T-helper 1 cell treated with Interleukin-12 subunit alpha and Interleukin-12 subunit beta and Interleukin-4 antibody, amounts not matched to agents 30 μg/mL and 1 μg/mL, for 36 hours (primary cell): ENCODE results near the gene CENPC.
"Not testable (repeated sequence)": the region's sequence is repeated elsewhere in the genome, so short reads cannot be mapped to it uniquely, and the experiment has no call there.

ENCODE experiments used
- H3K27ac Mint-ChIP-seq: one replicate; pipeline ENCODE4 v1.8.0; 2021; ENCODE audit warnings: mild to moderate bottlenecking, mixed read lengths
- H3K27me3 Mint-ChIP-seq: one replicate; pipeline ENCODE4 v1.8.0; 2021; ENCODE audit warnings: low read depth, mixed read lengths
- H3K36me3 Mint-ChIP-seq: one replicate; pipeline ENCODE4 v1.8.0; 2021; ENCODE audit warnings: low read depth, mixed read lengths
- H3K4me1 Mint-ChIP-seq: one replicate; pipeline ENCODE4 v1.8.0; 2021; ENCODE audit warnings: low read depth, mixed read lengths
- H3K4me3 Mint-ChIP-seq: one replicate; pipeline ENCODE4 v1.8.0; 2021; ENCODE audit warnings: mild to moderate bottlenecking, moderate library complexity, mixed read lengths
- H3K9me3 Mint-ChIP-seq: one replicate; pipeline ENCODE4 v1.8.0; 2021; ENCODE audit warnings: mixed read lengths

The CENPC gene

DNA sequence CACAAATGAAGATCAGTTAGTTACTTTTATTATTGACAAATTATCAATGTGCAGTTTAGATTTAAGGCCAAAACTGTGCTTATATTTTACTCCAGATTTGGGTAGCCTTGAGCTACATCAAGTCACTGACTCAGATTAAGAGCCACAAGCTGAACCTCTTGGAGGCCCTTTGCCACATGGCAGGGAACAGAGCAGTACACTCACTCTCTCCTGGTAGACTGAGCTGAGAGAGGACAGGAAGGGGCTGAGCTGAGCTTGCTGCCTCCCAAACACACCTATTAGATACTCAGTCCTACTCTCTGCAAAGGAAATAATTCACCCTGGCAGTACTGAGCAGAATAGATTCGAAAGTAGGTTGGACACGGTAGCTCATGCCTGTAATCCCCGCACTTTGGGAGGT lies 21.0 kb upstream of the CENPC start:
- Mint-ChIP-seq H3K9me3 (no peaks in the 10 kb centered on the region), H3K27me3 (no peaks in the 10 kb centered on the region), H3K36me3 (peaks cover 28% of the 10 kb centered on the region), H3K4me3 (no peak overlapping the region), H3K4me1 (peaks cover 26% of the 10 kb centered on the region), H3K27ac (no peak overlapping the region)

DNA sequence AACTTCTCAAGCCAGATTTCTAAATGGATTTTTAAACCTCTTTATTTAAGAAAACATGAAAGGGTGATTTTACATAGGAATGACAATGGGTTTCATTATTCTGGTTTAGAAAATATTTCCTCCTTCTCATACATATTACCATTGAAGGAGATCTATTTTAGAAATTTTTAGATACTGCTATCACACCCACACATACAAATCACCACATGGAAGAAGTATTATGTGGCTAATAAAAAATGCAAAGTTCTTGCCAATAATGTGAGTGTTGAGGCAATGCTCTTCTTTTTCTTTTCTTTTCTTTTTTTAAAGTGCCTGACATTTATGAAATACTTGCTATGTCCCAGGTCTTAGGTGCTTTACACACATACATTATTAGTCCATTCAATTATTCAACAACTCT lies 20.0 kb upstream of the CENPC start:
- H3K9me3 Mint-ChIP-seq = no peaks in the 10 kb centered on the region
- no peaks in the 10 kb centered on the region for H3K27me3 Mint-ChIP-seq
- H3K4me1 Mint-ChIP-seq = peaks cover 32% of the 10 kb centered on the region
- peaks cover 29% of the 10 kb centered on the region for H3K36me3 Mint-ChIP-seq
- H3K4me3 Mint-ChIP-seq = no peak overlapping the region
- H3K27ac Mint-ChIP-seq = no peak overlapping the region

DNA sequence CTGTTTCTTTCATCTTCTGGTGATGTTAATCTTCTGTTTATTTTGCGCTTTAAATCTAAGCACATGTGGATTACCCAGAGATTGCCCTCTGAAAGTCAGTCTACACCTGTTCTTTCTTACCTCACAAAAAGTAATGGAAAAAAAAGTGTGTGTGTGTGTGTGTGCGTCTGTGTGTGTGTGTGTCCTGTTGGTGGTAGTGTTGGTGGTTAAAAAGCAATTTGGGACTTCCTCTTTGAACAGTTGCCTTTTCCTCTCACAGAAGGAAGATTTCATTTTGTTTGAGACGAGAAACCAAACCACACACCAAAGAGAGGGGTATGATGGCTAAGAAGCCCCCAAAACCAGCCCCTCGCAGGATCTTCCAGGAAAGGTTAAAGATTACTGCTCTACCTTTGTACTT lies 13.2 kb upstream of the CENPC start, which contains the start of gene STAP1:
STAP1 (plus strand) TSS at position 235 of the 400 bp plus-strand sequence; CDS start at position 318, 83 bp downstream.
- Mint-ChIP-seq H3K27me3 (no peaks in the 10 kb centered on the region), H3K27ac (peak within 1 kb of the TSS; percentile 96), H3K9me3 (no peaks in the 10 kb centered on the region), H3K4me1 (peaks cover 44% of the 10 kb centered on the region), H3K36me3 (peaks cover 24% of the 10 kb centered on the region), H3K4me3 (peak within 1 kb of the TSS; percentile 97)

DNA sequence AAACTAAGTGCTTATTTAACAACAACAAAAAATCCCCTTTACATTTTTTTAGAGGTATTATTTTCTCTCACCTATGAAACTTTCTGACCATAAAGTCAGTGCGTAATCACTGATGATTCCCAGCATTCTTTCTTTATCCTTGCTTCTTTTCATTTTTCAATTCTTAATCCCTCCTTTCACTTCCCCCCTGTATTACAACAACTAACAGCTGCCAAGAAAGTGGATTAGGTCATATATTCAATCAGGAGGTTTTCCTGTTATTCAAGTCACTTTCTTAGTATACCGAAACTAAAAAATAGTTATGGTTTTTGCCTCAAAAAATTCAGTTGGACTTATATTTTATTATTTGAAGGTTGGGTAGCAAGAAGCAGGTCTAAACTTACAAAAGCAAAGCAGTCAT lies 11.1 kb upstream of the CENPC start:
- Mint-ChIP-seq H3K27ac (no peak overlapping the region), H3K27me3 (no peaks in the 10 kb centered on the region)

DNA sequence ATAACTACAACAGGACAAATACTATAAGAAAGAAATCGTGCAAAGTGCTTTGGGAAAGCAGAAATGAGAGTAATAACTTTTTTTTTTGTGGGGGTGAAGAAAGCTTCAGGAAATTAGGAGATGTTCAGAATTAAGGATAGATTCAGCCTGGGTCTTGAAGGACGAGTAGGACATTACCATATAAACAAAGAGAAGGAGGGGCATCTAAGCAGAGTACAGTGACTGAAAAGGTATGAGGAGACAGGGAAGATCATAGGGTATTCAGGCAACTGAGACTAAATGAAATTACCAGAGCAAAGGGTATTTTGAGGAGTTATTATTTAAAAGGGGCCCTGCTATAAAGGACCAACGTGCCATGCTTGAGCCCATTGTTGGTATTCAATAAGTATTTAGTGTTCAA lies 10.1 kb upstream of the CENPC start:
- H3K27me3 Mint-ChIP-seq = no peaks in the 10 kb centered on the region
- peaks cover 7% of the 10 kb centered on the region for H3K36me3 Mint-ChIP-seq
- no peak overlapping the region for H3K4me3 Mint-ChIP-seq
- peaks cover 45% of the 10 kb centered on the region for H3K4me1 Mint-ChIP-seq
- no peaks in the 10 kb centered on the region for H3K9me3 Mint-ChIP-seq
- H3K27ac Mint-ChIP-seq = no peak overlapping the region

More for the DNA sequence above, 11.1 kb upstream of the CENPC start:
- H3K9me3 Mint-ChIP-seq = no peaks in the 10 kb centered on the region
- H3K36me3 Mint-ChIP-seq = peaks cover 13% of the 10 kb centered on the region
- peaks cover 47% of the 10 kb centered on the region for H3K4me1 Mint-ChIP-seq
- no peak overlapping the region for H3K4me3 Mint-ChIP-seq

DNA sequence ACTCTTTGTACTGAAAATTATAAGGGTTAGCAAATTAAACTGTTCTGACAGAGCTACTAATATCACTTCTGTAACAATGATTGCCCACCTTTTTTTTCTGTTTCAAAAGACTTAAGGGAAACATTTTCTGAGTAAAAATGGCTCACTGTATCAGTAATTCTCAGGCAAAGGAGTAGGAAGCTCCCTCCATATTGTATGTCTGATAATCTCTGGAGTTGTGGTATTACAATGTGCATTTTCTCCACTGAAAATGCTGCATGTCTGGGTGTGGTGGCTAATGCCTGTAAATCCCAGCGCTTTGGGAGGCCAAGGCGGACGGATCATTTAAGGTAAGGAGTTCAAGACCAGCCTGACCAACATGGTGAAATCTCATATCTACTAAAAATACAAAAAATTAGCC lies 8.8 kb upstream of the CENPC start:
- Mint-ChIP-seq H3K4me3 (no peak overlapping the region), H3K27me3 (no peaks in the 10 kb centered on the region), H3K4me1 (peaks cover 39% of the 10 kb centered on the region), H3K36me3 (peaks cover 5% of the 10 kb centered on the region), H3K9me3 (no peaks in the 10 kb centered on the region), H3K27ac (no peak overlapping the region)

DNA sequence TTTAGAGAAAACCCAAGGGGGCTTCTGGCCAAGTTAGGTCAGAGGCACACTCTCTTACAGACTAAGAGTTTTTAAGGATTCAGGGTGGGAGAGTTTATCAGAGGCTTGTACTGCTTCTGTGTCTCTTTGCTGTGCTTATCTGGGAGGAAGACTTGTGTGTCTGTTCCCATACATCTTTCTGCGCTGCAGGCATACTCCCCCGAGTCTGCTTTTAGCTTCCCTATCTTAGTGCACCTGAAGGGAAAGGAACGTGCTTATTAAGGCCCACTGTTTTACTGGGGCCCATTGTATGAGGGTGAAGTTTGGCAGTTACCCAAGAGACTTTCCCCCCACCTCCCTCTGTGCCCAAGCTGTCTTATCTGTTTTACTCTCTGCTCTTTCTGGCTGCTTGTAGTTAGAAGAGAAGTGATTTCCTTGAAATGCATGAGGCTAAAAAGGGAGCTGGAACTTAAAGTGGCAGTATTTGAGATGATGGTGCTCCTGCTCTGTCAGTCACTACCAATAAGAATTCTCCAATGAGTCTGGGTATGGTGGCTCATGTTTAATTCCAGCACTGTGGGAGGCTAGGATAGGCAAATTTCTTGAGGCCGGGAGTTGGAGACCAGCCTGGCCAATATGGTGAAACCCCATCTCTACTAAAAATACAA lies 7.0 kb upstream of the CENPC start:
- H3K36me3 Mint-ChIP-seq, H3K27me3 Mint-ChIP-seq, H3K4me3 Mint-ChIP-seq, H3K27ac Mint-ChIP-seq, H3K9me3 Mint-ChIP-seq: not testable (repeated sequence)
- peaks cover 31% of the 10 kb centered on the region for H3K4me1 Mint-ChIP-seq

DNA sequence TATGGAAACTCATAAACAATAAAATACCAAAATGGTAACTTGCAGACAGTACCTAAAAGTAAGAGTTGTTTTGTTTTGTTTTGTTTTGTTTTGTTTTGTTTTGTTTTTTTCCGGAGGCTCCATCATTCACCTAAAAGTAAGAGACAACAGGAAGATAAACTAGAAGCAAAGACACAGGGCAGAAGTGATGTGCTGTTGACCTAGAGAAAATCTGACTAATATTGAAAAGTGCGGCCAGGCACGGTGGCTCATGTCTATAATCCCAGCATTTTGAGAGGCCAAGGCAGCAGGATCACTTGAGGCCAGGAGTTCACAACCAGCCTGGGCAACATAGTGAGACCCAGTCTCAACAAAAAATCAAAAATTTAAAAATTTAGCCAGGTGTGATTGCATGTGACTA lies 5.6 kb upstream of the CENPC start:
- Mint-ChIP-seq H3K4me1 (peaks cover 22% of the 10 kb centered on the region), H3K27me3 (no peaks in the 10 kb centered on the region), H3K9me3 (no peaks in the 10 kb centered on the region), H3K27ac (no peak overlapping the region), H3K4me3 (no peak overlapping the region), H3K36me3 (no peaks in the 10 kb centered on the region)

DNA sequence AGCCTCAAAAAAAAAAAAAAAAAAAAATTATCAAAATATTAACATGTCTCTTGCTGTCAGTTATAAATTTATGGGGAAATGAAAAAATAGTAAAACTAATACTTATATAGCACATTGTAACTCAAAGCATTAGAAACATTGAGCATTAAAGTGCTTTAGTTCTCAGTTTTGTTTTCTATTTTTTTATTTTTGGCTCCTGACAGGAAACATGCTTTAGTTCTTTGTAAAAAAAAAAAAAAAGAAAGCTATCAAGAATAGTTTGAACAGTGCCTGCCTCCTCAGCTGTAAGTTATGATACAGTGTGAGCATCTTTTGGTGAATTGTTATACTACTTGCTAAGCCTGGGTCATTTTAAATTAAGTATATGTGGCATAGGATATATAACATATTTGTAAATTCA lies 5.1 kb upstream of the CENPC start:
- H3K9me3 Mint-ChIP-seq = no peaks in the 10 kb centered on the region
- H3K27ac Mint-ChIP-seq = no peak overlapping the region
- no peaks in the 10 kb centered on the region for H3K36me3 Mint-ChIP-seq
- no peaks in the 10 kb centered on the region for H3K27me3 Mint-ChIP-seq
- H3K4me3 Mint-ChIP-seq = no peak overlapping the region
- peaks cover 22% of the 10 kb centered on the region for H3K4me1 Mint-ChIP-seq

DNA sequence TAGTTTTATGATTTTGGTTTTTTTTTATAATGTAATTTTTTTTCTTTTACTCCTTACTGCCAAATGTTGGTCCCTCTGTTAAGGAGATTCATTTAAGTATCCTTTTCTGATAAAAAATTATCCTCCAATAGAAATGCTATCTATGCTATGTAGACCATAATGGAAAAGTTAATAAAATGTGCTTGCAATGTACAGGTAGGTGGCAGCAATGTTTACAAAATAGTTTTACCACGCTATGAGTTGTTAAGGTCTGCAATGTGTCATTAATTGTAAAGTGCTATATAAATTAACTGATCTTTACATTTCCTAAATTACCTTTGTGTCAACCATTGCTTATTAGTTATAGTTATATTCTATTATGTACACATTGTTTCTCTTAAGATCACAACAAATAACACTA lies 3.8 kb upstream of the CENPC start:
- Mint-ChIP-seq H3K4me1 (peaks cover 22% of the 10 kb centered on the region), H3K9me3 (no peaks in the 10 kb centered on the region), H3K27ac (no peak overlapping the region), H3K27me3 (no peaks in the 10 kb centered on the region), H3K36me3 (peaks cover 4% of the 10 kb centered on the region), H3K4me3 (no peak overlapping the region)

DNA sequence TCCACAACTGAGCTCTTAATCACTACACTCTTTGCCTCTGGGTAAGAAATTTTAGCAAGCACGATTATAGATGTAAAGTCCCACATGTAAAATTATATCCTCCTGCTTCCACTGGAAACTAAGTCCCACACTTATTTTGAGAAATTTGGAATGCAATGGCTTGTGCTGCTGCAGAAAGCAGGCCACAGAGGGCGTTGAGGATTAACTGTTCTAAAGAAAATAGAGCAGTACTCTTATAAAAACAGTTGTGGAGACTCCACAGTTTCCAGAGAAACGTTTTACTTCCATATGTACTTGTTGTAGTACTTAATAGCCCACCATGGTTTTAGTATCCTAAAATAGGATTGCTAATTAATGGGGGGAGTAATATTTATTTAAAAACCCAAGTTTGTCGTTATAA lies 1.7 kb upstream of the CENPC start:
- H3K4me3 Mint-ChIP-seq = peak overlapping the region; percentile 40
- no peaks in the 10 kb centered on the region for H3K27me3 Mint-ChIP-seq
- H3K4me1 Mint-ChIP-seq = peaks cover 31% of the 10 kb centered on the region
- H3K9me3 Mint-ChIP-seq = no peaks in the 10 kb centered on the region
- H3K36me3 Mint-ChIP-seq = peaks cover 19% of the 10 kb centered on the region
- H3K27ac Mint-ChIP-seq = no peak overlapping the region

DNA sequence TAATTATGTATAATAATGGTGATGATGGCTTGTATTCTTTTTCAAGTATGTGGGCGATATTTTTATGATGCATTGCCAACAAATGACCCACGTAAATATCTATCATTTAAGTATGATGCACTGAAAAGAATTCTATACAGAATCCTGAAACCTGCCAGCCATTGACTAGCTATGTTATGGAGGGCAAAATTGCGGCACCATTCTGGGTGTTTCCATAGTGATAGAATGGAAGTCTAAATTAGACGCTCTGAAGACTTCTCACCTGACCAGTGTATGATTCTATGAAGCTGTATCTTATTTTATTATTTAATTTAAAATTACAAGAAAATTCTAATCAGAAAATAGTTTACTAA lies 677 bp upstream of the CENPC start:
- Mint-ChIP-seq H3K4me1 (peaks cover 34% of the 10 kb centered on the region), H3K9me3 (no peaks in the 10 kb centered on the region), H3K27me3 (no peaks in the 10 kb centered on the region), H3K4me3 (peak overlapping the region; percentile 99), H3K27ac (peak overlapping the region; percentile 99), H3K36me3 (peaks cover 26% of the 10 kb centered on the region)

DNA sequence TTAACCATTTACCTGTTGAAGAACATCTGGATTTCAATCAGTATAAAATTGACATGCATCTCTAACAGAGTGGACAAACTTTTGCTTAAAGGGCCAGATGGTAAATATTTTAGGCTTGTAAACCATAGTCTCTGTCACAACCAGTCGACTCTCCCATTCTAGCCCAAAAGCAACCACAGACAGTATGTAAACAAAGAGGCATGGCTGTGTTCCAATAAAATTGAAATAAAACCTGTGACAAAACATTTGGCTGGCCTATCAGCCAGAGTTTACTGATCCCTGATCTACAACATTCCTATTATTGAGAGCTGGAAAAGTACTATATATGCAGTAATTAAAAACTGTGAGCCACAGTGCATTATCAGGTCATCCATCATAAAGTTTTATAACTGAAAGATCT lies 3.2 kb downstream of the CENPC start:
- Mint-ChIP-seq H3K4me3 (no peak overlapping the region), H3K4me1 (peaks cover 32% of the 10 kb centered on the region)

DNA sequence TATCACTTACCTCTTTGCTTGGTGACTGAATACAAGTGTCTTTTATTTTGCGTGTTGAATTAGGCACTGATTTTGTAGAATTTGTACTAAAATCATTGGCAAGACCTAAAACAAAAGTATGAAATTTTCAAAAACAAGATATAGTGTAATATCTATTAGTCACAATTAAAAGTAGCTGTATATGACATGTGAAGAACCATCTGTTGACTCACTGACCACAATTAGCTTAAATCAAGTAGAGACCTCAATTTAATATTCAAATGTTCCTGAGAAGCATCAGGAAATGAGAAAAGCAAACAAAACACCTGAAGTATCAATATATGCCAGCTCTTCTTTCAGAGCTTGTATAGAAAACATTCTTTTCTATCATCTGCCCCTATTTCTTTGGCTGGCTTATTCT lies 5.5 kb downstream of the CENPC start:
- Mint-ChIP-seq H3K27ac (no peak overlapping the region), H3K4me1 (peaks cover 37% of the 10 kb centered on the region), H3K9me3 (no peaks in the 10 kb centered on the region), H3K36me3 (peaks cover 63% of the 10 kb centered on the region), H3K4me3 (no peak overlapping the region), H3K27me3 (no peaks in the 10 kb centered on the region)

More for the DNA sequence above, 3.2 kb downstream of the CENPC start:
- H3K9me3 Mint-ChIP-seq = no peaks in the 10 kb centered on the region
- no peaks in the 10 kb centered on the region for H3K27me3 Mint-ChIP-seq
- H3K27ac Mint-ChIP-seq = no peak overlapping the region
- peaks cover 50% of the 10 kb centered on the region for H3K36me3 Mint-ChIP-seq

DNA sequence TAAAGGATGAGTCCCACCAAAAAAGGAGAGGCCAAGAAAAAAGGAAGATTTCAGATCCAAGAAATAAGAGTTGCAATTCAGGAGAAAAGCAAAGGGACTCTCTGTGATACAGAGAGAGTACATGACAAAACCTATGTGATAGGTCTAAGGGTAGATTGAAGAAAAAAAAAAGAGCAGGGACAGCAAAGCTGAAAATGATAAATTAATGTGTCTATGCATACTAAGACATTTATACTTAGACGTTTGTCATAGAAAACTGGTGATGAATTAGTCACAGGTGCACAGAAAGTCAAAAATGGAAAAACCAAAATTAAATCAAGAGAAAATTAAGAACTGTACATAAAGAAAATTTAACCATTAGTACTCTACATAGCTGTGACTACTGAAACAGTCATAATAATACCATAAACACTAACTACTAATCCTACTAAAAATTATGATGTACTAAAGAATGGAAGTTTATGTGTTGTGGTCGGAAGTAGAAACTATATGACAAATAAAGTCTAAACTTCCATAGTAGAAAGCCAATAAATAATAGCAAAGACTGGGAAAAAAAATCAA lies 9.9 kb downstream of the CENPC start:
- Mint-ChIP-seq H3K27ac (no peak overlapping the region), H3K4me3 (no peak overlapping the region), H3K36me3 (peaks cover 72% of the 10 kb centered on the region), H3K9me3 (peaks cover 16% of the 10 kb centered on the region), H3K27me3 (no peaks in the 10 kb centered on the region), H3K4me1 (peaks cover 12% of the 10 kb centered on the region)
